Stromal cell of bone marrow (primary cell): ENCODE results near the gene KCNH3.

Experiments
- DNase-seq: peaks from one replicate; pipeline ENCODE4 v3.0.0-alpha.2; 2012; ENCODE audit warnings: low read depth

Gene KCNH3

DNA sequence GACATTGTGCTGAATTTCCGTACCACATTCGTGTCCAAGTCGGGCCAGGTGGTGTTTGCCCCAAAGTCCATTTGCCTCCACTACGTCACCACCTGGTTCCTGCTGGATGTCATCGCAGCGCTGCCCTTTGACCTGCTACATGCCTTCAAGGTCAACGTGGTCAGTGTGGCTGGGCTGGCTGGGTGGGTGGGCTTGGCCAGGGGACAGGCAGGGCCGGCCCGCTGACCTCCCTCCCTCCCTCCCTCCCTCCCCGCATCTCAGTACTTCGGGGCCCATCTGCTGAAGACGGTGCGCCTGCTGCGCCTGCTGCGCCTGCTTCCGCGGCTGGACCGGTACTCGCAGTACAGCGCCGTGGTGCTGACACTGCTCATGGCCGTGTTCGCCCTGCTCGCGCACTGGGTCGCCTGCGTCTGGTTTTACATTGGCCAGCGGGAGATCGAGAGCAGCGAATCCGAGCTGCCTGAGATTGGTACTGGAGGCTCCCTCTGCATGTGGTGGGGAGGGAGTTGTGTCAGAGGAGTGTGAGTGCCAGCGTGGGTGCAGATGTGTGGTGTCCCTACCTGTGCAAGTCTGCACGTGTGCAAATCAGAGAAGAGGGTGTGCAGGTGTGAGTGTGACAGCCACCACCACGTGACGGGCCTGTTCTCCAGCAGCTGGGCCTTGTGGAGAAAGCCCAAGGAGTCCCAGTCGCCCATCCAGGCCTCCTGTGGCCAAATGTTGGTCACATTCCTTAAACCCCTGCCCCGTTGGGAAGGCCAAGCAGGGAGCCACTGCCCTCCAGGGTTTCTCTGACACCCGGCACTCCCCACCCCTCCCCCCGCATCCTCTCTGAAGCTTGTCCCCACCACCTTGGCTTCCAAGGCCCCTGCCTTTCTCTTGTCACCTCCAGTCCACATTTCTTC is 5.3 kb downstream of the KCNH3 start:
- DNase-seq, result no peak

GRCh38 chr12:49545815-49546214 is 7.0 kb downstream of the KCNH3 start:
- DNase-seq, result no peak

DNA sequence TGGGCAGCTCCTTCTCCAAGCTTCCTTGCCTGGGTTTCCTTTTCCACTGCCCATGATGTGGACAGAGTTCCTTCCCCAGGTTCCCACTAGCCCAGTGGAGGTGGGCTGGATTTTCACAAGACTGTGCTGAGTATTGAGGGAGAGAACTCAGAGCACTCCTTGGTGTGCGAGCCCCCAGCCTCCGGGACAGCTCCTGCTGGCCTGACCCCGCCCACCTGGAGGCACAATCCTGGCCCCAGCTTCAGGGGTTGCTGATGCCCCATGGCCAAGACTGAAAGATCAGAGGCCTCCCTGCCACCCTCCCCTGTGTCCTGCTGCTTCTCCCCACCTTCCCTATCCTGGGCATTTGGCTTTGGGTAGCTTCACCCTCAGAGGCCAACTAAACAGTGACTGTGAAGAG is 7.7 kb downstream of the KCNH3 start:
- no peak for DNase-seq

- no peak for DNase-seq
These were observed 8.4 kb downstream of the KCNH3 start for GRCh38 chr12:49547090-49547690.

GRCh38 chr12:49548481-49548821 is 9.6 kb downstream of the KCNH3 start:
- DNase-seq, result no peak

GRCh38 chr12:49548822-49549648 is 10.2 kb downstream of the KCNH3 start:
- no peak for DNase-seq

DNA sequence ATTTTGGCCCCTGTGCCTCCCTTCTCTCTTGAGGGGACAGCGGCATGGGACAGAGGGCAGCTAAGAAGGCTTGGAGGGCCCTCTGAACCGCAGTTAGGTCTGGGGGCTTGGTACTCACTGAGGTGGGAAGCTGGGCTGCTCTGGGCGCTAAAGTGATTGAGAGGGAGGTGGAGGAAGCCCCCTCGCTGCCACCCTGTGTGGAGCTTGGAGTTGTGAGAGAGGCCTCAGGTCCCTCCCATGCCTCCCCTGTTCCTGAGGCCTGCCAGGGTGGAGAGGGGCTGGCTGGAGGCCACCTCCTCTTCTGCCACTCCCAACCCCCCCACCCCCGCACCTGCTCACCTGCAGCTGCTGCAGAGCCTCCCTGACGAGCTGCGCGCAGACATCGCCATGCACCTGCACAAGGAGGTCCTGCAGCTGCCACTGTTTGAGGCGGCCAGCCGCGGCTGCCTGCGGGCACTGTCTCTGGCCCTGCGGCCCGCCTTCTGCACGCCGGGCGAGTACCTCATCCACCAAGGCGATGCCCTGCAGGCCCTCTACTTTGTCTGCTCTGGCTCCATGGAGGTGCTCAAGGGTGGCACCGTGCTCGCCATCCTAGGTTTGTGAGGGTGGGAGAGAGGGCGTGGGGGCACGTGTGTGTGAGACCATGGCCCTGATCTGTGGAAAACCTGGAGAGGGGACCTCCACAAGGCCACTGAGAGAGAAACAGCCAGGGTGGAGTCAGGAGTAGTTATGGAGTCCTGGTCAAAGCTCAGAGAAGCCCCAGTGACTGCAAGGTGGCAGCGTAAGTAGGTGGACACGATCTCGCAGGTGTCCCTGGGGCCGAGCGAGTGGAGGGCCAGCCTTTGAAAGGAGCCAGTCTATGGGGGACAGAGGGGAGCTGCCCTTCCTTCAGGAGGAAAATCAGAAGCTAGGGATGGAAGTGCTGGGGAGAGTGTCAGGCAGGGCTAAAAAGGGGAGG is 11.2 kb downstream of the KCNH3 start:
- DNase-seq, result no peak

- no peak for DNase-seq
These were observed 11.9 kb downstream of the KCNH3 start for GRCh38 chr12:49550693-49551252.

DNA sequence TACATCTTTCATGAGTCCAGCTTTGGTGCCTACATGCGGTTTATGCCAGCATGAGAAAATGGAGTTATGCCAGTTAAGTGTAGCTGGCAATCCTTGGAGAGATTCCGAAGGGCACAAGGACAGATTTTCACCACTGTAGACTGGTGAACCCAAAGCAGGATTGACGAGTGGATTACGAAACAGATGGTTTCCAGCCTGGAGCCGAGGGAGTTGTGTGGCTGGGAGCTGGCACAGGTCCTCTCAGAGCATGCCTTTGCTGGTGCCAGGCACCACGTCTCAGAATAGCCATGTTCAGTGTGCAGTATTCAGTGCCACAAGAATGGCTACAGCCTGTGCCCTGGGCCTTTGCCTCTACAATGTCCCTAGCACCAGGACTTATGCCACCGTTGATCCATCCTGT is 13.2 kb downstream of the KCNH3 start:
- peak; percentile 16 for DNase-seq

DNA sequence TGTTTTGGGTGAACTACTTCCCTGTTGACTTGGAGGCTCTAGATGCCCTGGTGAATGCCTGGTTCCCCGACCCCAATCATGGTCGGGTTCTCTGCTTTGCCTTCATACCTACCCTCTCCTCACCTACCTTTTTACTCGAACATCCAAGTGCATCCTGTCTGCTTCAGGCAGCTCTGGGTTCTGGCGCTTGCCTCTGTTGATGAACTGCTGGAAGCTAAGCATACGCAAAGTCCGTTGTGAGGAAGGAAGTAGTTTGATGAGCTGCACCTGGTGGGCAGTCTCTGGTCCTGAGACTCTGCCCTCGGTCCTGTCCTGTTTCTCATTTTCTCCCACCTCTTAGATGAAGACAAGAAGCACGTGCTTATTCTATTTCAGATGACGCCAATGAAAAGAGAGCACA is 13.6 kb downstream of the KCNH3 start:
- no peak for DNase-seq

GRCh38 chr12:49552899-49553298 is 14.1 kb downstream of the KCNH3 start:
- no peak for DNase-seq

- no peak for DNase-seq
These were observed 14.8 kb downstream of the KCNH3 start for GRCh38 chr12:49553512-49554088.

GRCh38 chr12:49554266-49554665 is 15.4 kb downstream of the KCNH3 start:
- no peak for DNase-seq

- no peak for DNase-seq
These were observed 17.0 kb downstream of the KCNH3 start for GRCh38 chr12:49555631-49556390.

- DNase-seq, result no peak
These were observed 17.8 kb downstream of the KCNH3 start for GRCh38 chr12:49556391-49557186.

DNA sequence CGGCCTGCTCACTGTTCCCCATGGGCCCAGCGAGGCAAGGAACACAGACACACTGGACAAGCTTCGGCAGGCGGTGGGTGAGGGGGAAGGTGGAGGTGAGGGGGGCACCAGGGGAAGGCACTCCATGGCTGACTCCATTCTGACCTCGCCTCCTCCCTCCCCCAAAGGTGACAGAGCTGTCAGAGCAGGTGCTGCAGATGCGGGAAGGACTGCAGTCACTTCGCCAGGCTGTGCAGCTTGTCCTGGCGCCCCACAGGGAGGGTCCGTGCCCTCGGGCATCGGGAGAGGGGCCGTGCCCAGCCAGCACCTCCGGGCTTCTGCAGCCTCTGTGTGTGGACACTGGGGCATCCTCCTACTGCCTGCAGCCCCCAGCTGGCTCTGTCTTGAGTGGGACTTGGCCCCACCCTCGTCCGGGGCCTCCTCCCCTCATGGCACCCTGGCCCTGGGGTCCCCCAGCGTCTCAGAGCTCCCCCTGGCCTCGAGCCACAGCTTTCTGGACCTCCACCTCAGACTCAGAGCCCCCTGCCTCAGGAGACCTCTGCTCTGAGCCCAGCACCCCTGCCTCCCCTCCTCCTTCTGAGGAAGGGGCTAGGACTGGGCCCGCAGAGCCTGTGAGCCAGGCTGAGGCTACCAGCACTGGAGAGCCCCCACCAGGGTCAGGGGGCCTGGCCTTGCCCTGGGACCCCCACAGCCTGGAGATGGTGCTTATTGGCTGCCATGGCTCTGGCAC is 18.5 kb downstream of the KCNH3 start:
- DNase-seq, result no peak

GRCh38 chr12:49557917-49558215 is 19.0 kb downstream of the KCNH3 start:
- DNase-seq, result no peak

GRCh38 chr12:49558526-49558925 is 19.7 kb downstream of the KCNH3 start:
- no peak for DNase-seq
